ENCODE measurements around the gene FNDC8.
"Not testable (repeated sequence)": the region's sequence is repeated elsewhere in the genome, so short reads cannot be mapped to it uniquely, and the experiment has no call there.

The FNDC8 gene

GRCh38 chr17:35097776-35098175, 23.6 kb upstream of the FNDC8 start:
- DNase-seq: no peak

GRCh38 chr17:35099908-35100307, 21.5 kb upstream of the FNDC8 start:
- no peak for DNase-seq

- DNase-seq: no peak
These were observed 20.4 kb upstream of the FNDC8 start for GRCh38 chr17:35101036-35101435.

GRCh38 chr17:35101725-35102124, 19.7 kb upstream of the FNDC8 start:
- no peak for DNase-seq

- DNase-seq: no peak
These were observed 18.1 kb upstream of the FNDC8 start for GRCh38 chr17:35103271-35103670.

- no peak for DNase-seq
These were observed 16.5 kb upstream of the FNDC8 start for GRCh38 chr17:35104844-35105450.

- not testable (repeated sequence) for DNase-seq
These were observed 10.6 kb upstream of the FNDC8 start for GRCh38 chr17:35110791-35111190.

- DNase-seq: no peak
These were observed 4.6 kb upstream of the FNDC8 start for GRCh38 chr17:35116845-35117244.

- no peak for DNase-seq
These were observed 3.4 kb upstream of the FNDC8 start for GRCh38 chr17:35117984-35118383.

- peak; percentile 71 for DNase-seq
These were observed 1.8 kb upstream of the FNDC8 start, which contains the start of gene RAD51D for GRCh38 chr17:35119370-35120165. TSS of gene RAD51D (minus strand) at chr17:35119860. CDS start at chr17:35119613, 247 bp downstream.

- no peak for DNase-seq
These were observed 6.5 kb downstream of the FNDC8 start for GRCh38 chr17:35127751-35128514.

GRCh38 chr17:35129154-35129972, 7.9 kb downstream of the FNDC8 start:
- no peak for DNase-seq

- no peak for DNase-seq
These were observed 8.5 kb downstream of the FNDC8 start for GRCh38 chr17:35129973-35130351.

- no peak for DNase-seq
These were observed 9.0 kb downstream of the FNDC8 start for GRCh38 chr17:35130392-35130791.

GRCh38 chr17:35132099-35132498, 10.7 kb downstream of the FNDC8 start:
- no peak for DNase-seq

- DNase-seq: no peak
These were observed 11.6 kb downstream of the FNDC8 start for GRCh38 chr17:35132816-35133550.

GRCh38 chr17:35135322-35135721, 13.9 kb downstream of the FNDC8 start:
- DNase-seq: no peak

- no peak for DNase-seq
These were observed 16.8 kb downstream of the FNDC8 start for GRCh38 chr17:35138218-35138617.

GRCh38 chr17:35141681-35142466, 20.5 kb downstream of the FNDC8 start, which contains the start of gene NLE1:
TSS of gene NLE1 (minus strand) at chr17:35142303. CDS start at chr17:35142275, 28 bp downstream.
- DNase-seq: peak; percentile 63

- DNase-seq: no peak
These were observed 21.0 kb downstream of the FNDC8 start for GRCh38 chr17:35142467-35142796.

- no peak for DNase-seq
These were observed 23.4 kb downstream of the FNDC8 start for GRCh38 chr17:35144840-35145239.

Data from NCI-H1092 (cell line).